Left renal cortex interstitium (tissue), 4 donors: ENCODE results near the gene TRAIP. TPM values are rescaled to one million over a fixed set of nuclear protein-coding genes. Genes with fewer than 3 reads are reported as not detected.
A peak's percentile ranks its signal among the peaks of the same experiment; 100 is the strongest.
"Not testable (repeated sequence)": the region's sequence is repeated elsewhere in the genome, so short reads cannot be mapped to it uniquely, and the experiment has no call there.

Source experiments
- DNase-seq, 4 donors: peaks; one replicate each; pipeline ENCODE4 v3.0.0-alpha.2; 2013; ENCODE audit warnings: low read depth in 4 of 4, low spot score in 2 of 4, missing footprints in 1 of 4
- polyA plus RNA-seq, 4 donors: library from polyadenylated mRNA; unstranded; fragments of 120-200 nt; gene quantifications; one replicate each; pipeline ENCODE4 v1.2.1, GENCODE V29; 2013; ENCODE audit not compliant: insufficient read length in 4 of 4

TRAIP gene
- polyA plus RNA-seq, 4 donors = 9.4 to 12.7 (median 11.1) TPM

DNA sequence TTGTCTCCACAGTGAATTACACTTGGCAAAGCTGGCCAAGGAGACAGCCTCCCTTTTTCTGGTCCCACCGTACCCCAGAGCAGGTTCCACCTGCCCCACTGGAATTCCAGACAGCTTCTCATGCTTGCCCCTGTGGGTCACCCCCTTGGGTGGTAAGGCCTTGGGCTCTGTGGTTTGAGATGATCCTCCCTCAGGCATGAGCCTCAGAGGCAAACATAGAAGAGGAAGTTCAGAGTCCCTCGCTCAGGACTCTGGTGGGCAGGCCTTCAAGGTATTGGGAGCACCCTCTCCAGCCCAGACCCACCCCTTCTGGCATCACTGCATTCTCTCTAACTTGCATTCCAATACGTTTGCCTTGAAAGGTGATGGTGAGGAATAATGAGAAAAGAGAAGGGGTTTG lies 25.0 kb downstream of the TRAIP start:
- no peak for DNase-seq

DNA sequence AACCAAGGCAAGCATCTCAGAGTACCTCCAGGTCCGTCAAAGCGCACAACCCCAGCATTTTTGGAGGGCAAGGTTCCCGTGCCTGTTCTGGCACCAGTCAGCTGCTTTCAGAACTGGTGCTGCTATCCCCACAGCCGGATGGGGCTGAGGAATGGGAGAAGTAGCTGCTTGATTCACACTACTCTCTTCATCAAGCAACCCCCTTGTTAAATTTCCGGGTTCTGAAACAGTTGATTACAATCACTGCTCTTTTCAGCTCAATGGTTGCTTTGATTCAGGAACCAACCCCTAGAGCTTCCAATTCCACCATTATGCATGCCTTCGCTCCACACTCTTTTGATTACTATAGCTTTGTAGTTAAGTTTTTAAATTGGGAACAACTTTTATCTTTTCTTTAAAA lies 30.3 kb downstream of the TRAIP start:
- no peak for DNase-seq

DNA sequence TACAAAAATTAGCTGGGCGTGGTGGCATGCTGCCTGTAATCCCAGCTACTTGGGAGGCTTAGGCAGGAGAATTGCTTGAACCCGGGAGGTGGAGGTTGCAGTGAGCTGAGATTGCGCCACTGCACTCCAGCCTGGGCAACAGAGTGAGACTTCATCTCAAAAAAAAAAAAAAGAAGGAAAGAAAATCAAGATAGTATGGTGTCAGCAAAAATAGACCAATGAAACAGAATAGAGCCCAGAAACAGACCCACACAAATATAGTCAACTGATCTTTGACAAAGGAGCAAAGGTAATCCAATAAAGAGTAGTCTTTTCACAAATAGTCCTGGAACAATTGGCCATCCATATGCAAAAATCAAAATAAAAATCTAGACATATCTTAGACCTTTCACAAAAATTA lies 33.2 kb downstream of the TRAIP start:
- DNase-seq = not testable (repeated sequence)

DNA sequence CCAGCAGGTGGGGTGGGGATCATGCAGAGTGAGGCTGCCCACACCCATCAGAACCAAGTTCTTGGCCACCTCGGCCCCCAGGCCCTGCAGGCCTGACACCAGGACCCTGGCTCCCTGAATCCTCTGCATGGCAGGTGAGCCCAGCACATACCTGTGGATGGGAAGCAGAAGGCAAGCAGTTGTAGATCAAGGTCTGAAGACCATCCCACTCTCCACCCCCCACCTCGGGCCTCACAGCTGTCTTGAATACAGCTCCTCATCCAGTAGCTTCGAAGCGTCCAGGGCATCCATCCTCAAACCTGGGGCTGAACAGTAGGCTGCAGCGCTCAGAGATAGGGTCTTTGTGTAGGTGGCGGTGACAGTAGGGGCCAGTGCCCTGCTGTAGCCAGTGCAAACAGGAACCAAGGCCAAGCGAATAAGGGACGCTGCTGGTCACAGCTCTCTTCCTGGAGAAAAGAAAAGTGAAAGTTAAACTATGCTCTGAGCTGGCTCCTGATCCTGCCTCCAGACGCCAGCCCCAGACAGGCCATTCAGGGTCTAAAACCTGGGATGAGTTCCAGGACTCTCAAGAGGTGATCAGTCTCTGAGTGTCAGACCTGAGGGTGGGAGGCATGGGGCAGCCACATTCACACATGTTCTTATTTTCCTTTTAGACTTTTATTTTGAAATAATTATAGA lies 42.7 kb downstream of the TRAIP start, which contains the start of gene UBA7:
TSS of gene UBA7 (minus strand) at position 457 of the 678 bp plus-strand sequence. CDS start at position 291, 166 bp downstream.
- no peak for DNase-seq

DNA sequence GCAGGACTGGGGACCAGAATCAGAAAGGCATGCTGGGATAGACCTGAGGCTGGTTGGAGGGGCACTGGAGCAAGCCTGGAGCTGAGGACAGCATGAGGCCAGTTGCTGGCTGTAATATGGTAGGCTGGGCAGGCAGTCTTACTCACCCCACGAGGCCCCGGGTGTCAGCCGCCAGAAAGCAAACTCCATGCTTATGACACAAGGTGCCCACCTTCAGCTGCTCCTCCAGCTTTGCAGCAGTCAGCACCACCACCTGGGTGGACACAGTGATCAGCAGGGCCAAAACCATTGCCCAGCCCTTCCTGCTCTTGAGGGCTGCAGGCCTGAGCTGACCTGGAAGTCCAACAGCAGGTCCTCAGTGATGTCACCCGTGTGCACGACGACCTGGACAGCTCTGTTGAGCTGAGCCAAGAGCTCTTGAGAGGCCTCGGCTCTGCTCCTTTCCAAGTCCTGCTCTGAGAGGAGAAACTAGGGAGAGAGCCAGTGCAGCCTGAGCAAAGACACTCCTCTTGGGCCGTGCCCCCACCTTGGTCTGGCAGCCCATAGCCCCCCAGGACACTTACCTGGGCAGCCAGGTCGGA lies 43.4 kb downstream of the TRAIP start:
- DNase-seq = no peak

DNA sequence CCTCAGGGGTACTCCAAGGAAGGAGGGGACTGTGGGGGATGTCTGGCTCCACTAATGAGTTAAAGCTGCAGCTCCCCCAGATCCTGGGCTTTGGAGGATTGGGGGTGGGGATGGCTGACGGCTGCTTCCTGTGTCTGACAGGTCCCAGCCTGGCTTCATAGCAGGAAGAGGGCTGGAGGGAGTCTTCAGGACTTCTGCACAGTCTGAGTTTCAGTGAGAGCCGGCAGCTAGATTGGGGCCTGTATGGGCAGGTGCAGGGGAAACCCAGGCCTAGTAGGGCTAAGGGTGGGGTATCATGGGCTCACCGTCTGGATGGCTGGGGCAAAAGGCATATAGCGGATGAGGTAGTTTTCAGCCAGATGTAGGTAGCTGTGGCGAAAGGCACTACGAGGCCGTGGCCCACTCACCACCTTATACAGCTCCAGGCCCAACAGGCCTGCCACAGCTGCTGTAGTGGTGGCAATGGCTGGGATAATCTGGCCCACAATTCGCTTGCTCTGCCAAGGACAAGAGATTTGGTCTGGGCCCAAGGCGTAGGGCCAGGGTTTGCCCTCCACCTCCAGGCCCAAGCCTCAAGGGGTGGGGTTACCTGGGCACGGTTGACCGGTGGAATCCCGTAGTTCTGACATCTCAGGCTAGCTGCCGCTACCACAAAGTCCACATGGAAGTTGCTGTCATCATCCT lies 48.8 kb downstream of the TRAIP start:
- peak in 1 of 4 donors; percentile 61 for DNase-seq

DNA sequence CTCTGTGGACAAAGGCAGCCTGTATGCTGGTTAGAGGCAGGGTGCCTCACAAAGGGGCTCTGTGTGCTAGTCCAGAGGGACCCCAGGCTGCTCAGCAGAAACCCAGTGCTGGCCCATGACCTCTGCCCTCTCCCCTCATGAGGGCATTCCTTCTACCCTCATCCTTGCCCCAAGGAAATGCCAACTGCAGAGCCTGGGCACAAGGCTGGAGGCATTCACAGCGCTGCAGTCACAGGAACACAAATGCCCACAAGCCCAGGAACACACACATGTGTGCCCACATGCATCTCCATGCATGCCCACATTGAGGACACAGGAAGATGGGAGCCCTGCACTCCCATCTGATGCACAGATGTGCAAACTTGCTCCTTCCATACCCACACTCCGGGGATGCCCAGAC lies 49.5 kb downstream of the TRAIP start:
- no peak for DNase-seq

DNA sequence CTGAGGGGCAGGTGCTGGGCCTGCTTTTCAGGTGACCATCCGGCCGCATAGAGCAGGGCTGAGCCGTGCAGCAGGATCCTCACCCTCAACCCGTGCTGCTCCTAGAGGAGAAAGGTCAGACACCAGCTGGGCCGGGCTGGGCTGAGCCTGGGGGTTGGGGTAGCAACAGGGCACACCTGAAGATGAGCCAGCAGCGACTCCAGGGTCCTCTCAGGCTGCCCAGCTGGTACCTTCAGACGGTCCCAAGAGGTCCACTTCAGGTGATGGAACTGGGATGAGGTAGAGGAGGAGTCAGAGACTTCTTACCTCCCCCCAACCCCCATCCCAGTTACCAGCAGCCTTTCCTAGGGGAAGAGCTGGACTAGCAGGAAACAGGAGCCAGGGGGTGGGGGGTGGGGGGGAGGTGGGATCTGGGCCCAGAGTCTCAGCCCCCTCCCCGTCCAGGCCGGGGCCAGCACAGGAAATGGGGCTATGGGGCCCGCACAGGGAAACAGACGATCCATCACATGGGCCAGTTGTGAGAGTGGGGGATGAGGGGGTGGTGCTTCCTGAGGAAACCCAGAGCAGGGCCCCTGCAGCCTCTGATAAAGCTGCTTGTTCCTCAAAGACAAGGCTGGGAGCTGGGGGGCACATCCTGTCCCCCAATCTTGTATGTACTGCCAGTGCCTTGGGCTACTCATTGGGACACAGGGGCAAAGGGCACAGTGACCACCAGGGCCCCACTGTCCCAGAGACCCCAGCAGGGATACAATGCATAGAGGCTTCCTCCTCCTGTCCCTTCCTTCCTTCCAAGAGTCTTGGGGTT lies 50.3 kb downstream of the TRAIP start:
- DNase-seq = peak; percentile 37 to 84 (median 70)

DNA sequence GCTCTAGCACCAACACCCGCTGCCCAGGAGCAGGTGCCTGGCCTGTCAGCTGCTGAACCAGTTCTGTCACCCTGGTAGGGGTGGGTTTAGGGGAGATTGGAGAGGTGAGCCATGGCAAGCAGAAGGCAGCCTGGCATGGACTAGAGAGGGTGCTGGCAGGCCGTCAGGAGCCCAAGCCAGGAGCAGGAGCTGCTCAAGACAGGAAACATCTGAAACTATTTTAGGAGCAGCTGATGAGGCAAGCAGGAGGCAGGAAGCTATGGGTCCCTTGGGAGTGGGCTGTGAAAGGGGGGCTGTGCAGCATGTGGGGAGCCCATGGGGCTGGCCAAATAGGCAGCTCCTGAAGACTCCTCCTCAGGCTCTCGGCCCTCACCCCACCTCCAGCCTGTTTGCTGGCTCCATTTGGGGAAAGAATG lies 51.0 kb downstream of the TRAIP start:
- peak; percentile 34 to 76 (median 66) for DNase-seq

DNA sequence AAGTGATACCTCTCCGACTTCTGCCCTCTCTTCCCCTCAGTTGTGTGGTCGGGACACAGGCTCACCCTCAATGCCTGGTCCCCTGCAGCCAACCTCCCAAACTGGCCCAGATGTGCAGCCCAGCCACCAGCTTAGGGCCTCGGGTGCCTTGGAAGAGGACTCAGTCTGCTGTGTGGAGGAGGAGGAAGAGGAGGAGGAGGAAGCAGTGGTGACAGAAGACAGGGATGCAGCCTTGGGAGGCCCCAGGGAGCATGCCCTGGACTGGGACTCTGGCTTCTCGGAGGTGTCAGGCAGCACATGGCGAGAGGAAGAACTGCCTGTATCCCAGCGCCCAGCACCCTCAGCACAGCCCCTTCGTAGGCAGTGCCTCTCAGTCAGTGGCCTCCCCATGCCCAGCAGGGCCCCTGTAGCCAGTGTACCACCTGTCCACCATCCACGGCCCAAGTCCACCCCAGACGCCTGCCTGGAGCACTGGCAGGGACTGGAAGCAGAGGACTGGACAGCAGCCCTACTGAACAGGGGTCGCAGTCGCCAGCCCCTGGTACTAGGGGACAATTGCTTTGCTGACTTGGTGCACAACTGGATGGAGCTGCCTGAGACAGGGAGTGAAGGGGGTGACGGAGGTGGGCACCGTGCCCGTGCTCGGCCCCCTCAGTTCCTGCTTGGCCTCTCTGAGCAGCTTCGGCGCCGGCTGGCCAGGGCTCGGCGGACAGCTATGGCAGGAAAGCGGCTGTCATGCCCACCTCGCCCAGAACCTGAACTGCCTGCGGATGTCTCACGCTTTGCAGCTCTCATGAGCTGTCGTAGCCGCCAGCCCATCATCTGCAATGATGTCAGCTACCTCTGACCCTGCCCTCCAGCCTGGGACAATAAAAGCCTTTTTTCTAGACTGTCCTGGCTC lies 52.0 kb downstream of the TRAIP start:
- no peak for DNase-seq

DNA sequence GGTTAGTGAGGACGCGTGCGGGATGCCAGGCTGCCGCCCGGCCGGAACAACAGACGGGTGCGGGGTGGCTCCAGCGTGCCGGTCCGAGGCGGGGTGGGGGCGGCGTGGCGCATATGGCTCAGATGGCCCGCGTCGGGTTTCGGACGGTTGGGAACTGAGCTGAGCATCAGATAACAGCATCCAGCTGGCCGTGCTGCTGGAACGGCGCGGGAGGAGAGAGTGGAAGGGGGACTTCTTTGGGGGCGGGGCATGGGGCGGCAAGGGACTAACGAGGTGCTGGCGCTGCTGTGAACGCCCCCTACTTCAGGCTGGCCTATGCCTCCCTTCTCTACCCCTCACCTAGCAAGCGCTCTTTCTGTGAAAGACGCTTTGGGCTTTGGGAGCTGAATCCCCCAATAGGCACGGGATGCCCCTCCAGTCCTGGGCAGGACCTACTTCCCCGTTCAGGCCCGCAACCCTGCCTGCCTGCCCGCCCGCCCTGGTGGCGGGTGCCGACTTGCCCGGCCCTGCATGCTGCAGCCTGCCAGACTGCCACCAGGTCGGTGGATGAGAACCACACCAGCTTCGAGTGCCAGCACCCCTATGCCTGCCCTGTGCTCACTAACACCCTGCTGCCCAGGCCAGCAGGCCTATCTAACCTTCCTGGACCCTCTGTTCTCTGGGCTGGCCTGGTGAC lies 52.8 kb downstream of the TRAIP start:
- peak in 2 of 4 donors; percentile 55 to 58 for DNase-seq

DNA sequence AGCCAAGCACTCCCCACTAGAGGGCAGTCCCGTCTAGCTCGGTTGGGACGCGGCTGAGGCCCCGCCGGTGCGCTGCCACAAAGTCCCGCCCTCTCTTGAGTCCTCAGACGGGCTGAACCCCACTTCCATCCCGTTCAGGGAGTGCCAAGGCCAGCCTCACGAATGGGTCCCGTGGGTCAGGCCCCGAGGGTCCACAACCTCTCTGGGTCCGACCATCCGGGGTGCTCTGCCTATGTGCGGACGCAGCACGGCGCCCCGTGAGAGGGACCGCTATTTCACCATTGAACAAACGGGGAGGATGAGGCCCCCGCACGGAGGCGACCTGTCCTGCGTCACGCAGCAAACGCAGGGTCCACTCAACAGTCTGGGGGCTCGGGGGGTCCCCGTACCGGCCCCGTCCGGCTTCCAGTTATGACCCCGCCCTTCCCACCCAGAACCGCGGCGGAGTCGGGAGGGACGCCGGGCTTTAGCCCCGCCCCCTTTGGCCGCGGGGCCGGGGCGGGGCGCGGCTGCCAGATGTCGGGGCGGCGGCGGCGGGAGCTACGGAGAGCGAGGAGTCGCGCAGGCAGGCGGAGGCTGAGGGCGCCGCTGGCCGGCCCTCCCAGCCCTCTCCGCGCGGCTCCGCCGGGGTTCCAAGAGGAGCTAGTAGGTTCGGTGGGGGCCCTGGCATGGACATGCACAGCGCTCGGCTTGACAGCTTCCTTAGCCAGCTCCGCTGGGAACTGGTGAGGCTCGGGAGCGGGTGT lies 53.5 kb downstream of the TRAIP start, which contains the start of gene INKA1:
TSS of gene INKA1 (plus strand) at position 543 of the 746 bp plus-strand sequence. CDS start at position 675, 132 bp downstream.
- peak; percentile 62 to 85 (median 76) for DNase-seq

DNA sequence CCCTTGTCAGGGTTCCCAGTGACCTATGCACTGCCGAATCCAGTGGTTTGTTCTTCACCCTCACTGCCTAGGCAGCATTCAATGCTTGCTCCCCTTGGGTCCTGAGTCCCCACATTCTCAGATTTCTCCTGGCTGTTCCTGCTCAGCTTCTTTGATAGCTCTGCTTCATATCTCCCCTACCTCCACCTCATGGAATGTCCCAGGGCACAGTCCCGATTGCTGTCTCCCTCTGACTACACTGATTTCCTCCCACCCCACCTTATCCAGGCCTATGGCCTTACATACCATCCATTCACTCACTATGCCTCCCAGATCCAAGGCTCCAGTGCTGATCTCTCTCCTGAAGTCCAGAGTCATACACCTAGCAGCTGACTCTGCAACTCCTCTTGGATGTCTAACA lies 55.2 kb downstream of the TRAIP start:
- no peak for DNase-seq

DNA sequence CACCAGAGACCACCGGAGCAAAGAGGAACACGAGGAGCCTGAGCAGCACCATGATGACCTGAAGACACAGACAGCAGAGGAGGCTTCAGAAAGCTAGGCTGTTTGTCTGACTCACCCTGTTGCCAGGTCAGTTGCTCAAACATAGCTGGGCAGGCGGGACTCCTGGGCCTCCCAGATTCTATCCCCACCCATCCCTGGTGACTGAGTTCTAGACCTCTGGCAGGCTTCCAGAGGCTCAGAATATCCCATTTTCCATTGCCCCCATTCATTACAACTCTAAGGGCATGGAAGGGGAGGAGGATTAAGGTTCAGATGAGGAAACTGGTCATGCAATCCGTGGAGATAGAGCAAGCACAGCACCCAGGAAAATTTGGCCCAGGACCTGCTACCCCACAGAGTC lies 56.6 kb downstream of the TRAIP start, which contains the start of gene CDHR4:
TSS of gene CDHR4 (minus strand) at position 113 of the 400 bp plus-strand sequence. CDS start at position 52, 61 bp downstream.
- no peak for DNase-seq

DNA sequence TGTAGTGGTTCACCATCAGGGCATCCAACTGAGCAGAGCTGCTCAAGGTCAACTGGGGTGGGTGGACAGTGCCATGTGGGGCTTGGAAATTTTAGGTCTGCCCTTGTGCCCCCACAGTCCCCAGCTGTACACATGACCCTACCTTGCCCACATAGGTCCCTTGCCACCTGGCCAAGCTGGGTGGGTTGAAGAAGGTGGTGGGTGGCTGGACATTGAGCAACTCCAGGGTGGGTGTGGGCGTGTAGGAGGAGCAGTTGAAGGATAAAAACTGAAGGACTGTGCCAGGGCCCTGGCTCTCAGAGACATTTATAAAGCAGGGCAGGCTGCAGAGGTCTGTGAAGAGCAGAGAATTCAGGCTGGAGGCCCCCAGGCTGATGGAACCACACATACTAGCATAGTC lies 57.3 kb downstream of the TRAIP start:
- DNase-seq = no peak

DNA sequence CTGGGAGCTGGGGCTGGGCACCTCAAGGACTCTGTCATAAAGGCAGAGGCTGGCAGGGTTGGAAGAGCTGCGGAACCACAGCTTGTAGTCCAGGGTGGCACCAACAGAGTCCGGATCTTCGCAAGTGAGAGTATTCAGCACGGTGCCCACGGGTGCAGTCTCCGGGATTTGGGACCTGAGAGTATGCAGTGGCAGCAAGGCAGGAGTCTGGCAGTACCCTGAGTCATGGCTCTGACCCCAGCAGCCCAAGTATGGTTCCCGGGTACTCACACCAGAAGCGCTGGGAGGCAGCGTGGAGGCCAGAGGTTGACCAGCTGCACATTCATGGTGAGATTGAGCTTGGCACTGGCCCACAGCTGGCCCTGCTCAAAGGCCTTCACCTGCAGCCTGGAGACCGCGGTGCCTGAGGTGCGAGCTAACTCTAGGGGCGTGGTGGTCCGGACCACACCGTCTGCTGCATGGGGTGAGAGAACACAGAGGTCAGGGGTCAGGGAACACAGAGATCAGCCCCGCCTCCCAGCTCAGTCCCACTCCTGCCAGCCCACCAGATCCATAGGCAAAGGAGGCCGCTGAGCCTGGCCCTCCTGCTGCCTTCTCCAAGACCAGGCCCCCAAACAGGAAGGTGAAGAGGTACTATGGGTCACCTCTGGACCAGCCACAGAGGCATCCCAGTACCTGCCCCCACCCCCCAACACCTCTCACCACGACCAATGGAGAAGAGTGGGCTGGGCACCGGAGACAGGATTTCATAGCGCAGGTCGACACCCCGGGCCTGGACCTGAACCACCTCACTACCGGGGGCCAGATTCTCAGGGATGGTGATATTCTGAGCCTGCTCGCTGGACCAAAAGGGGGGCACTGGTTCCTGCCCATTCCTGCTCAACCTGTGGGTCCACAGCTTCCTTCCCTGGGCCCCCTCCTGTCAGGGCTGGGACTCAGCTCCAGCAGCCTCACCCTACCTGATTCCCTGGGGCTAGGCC lies 61.1 kb downstream of the TRAIP start:
- no peak for DNase-seq

DNA sequence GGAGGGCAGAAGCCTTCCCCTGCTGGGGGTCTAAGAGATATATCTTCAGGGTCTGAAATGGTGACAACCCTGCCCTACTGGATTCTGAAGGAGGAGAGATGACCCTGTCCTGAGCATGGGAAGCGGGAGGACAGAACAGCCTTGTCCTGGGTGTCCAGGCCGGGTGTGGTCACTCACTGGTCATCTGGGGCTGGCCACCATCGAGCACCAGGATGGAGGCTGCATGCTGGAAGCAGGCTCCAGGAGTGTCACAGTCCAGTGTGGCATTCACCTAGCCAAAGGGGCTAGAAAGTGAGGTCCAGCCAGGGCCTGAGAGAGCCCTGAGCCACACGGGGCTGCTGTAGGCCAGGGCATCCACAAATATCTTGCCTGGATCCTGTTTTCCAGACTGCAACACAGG lies 61.9 kb downstream of the TRAIP start:
- DNase-seq = no peak
